ENCODE results near the gene FOXP1. TPM values are rescaled to one million over a fixed set of nuclear protein-coding genes. Genes with fewer than 3 reads are reported as not detected.

Gene FOXP1
- total and polyA plus RNA-seq, 4 donors = 15.2 to 263 (median 110) TPM

DNA sequence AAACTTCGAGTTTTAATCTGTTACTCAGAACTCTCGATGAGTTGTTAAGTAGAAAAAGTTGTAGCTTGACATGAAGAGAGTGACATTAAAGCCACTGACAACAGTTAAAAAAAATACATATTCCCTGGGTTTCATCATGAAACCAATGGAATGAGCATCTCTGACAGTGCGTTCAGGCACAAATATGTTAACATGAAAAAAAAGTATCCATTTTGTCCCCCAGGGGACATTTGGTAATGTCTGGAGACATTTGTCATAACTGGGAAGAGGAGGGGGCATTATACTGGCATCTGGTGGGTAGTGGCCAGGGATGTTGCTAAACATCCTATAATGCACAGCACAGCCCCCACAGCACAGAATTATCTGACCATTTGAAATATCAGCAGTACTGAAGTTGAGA, 14.8 kb upstream of the FOXP1 start:
- Histone ChIP-seq H3K36me3 (ENCODE audit: control insufficient read depth in 1 of 2, insufficient read depth in 2 of 2, low read length in 1 of 2) (no peaks in the 10 kb centered on the region), H3K9me3 (ENCODE audit: control insufficient read depth, low read length) (no peaks in the 10 kb centered on the region), H3K27me3 (ENCODE audit: control insufficient read depth in 1 of 2, insufficient read depth in 2 of 2, low read length in 1 of 2) (no peaks in the 10 kb centered on the region), H3K4me1 (ENCODE audit: control insufficient read depth in 1 of 2, insufficient read depth in 2 of 2, low read length in 2 of 2) (no peaks in the 10 kb centered on the region), H3K4me3 (ENCODE audit: low read length in 2 of 2) (no peak overlapping the region), H3K27ac (ENCODE audit: low read depth in 1 of 2, low read length in 2 of 2) (no peak overlapping the region)
- intact Hi-C loops (cut with DNase I) = no loop called here
- 82 to 90% methylated on average over 3 of the region's 3 CpGs for WGBS, 2 donors
- no peak for DNase-seq
- ATAC-seq (ENCODE audit: low FRiP score) = no peak

GRCh38 chr3:71597286-71597685, 13.8 kb upstream of the FOXP1 start:
- intact Hi-C loops (cut with DNase I) = no loop called here
- no peaks in the 10 kb centered on the region for H3K36me3 ChIP-seq (ENCODE audit: control insufficient read depth in 1 of 2, insufficient read depth in 2 of 2, low read length in 1 of 2)
- no peak overlapping the region for H3K27ac ChIP-seq (ENCODE audit: low read depth in 1 of 2, low read length in 2 of 2)
- DNase-seq (no peak), ATAC-seq (ENCODE audit: low FRiP score) (no peak)
- H3K27me3 ChIP-seq (ENCODE audit: control insufficient read depth in 1 of 2, insufficient read depth in 2 of 2, low read length in 1 of 2) = no peaks in the 10 kb centered on the region
- H3K4me1 ChIP-seq (ENCODE audit: control insufficient read depth in 1 of 2, insufficient read depth in 2 of 2, low read length in 2 of 2) = no peaks in the 10 kb centered on the region
- no peak overlapping the region for H3K4me3 ChIP-seq (ENCODE audit: low read length in 2 of 2)
- 97 to 100% methylated on average over 1 of the region's 1 CpG for WGBS, 2 donors
- H3K9me3 ChIP-seq (ENCODE audit: control insufficient read depth, low read length) = no peaks in the 10 kb centered on the region

DNA sequence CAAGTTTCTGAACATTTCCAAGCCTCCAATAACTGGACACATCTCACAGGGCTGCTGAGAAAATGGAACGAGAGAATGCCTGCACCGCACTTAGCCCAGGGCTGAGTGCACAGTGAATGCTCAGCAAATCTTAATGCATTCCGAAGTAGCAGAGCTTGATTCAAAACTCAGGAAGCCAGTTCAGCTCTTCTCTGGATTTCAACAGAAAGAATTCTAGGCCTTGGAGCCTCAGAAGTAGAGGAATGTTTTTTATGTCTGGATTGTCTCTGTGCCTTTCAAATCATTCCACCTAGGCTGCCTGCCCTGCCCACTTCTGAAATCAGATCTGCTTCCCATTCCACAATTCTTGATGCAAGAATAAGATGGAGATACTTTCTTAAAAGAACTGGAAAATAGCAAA, 9.6 kb upstream of the FOXP1 start:
- no peaks in the 10 kb centered on the region for H3K9me3 ChIP-seq (ENCODE audit: control insufficient read depth, low read length)
- intact Hi-C loops (cut with DNase I) = no loop called here
- DNase-seq (no peak), ATAC-seq (ENCODE audit: low FRiP score) (no peak)
- H3K4me3 ChIP-seq (ENCODE audit: low read length in 2 of 2) = no peak overlapping the region
- no peak overlapping the region for H3K27ac ChIP-seq (ENCODE audit: low read depth in 1 of 2, low read length in 2 of 2)
- WGBS, 2 donors = 90 to 94% methylated on average over 3 of the region's 3 CpGs
- no peaks in the 10 kb centered on the region for H3K4me1 ChIP-seq (ENCODE audit: control insufficient read depth in 1 of 2, insufficient read depth in 2 of 2, low read length in 2 of 2)
- no peaks in the 10 kb centered on the region for H3K27me3 ChIP-seq (ENCODE audit: control insufficient read depth in 1 of 2, insufficient read depth in 2 of 2, low read length in 1 of 2)
- no peaks in the 10 kb centered on the region for H3K36me3 ChIP-seq (ENCODE audit: control insufficient read depth in 1 of 2, insufficient read depth in 2 of 2, low read length in 1 of 2)

- Histone ChIP-seq H3K36me3 (ENCODE audit: control insufficient read depth in 1 of 2, insufficient read depth in 2 of 2, low read length in 1 of 2) (no peaks in the 10 kb centered on the region), H3K4me1 (ENCODE audit: control insufficient read depth in 1 of 2, insufficient read depth in 2 of 2, low read length in 2 of 2) (no peaks in the 10 kb centered on the region), H3K27me3 (ENCODE audit: control insufficient read depth in 1 of 2, insufficient read depth in 2 of 2, low read length in 1 of 2) (no peaks in the 10 kb centered on the region), H3K4me3 (ENCODE audit: low read length in 2 of 2) (no peak overlapping the region), H3K9me3 (ENCODE audit: control insufficient read depth, low read length) (no peaks in the 10 kb centered on the region), H3K27ac (ENCODE audit: low read depth in 1 of 2, low read length in 2 of 2) (no peak overlapping the region)
- no peak for ATAC-seq (ENCODE audit: low FRiP score)
- 94 to 98% methylated on average over 2 of the region's 2 CpGs for WGBS, 2 donors
- intact Hi-C loops (cut with DNase I) = no loop called here
- no peak for DNase-seq
These were observed 7.6 kb upstream of the FOXP1 start for GRCh38 chr3:71591101-71591500.

DNA sequence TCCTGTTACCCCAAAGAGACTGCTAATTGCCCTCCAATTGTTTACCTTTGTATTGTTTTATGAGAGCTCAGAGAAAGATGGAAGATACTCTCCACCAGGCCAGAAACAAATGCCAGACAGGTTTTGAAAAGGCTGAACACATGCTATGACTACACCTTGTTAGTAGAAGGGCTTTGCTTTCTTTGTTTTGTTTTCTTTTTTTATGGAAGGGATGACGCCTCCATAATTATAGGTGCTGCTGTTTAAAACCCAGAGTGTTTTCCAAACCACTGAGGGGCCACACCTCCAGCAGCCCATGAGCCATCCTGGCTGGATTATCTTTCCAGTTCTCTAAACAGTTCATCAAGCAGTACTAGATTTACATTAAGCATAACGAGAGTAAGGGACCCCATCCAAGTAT, 5.6 kb upstream of the FOXP1 start:
- Histone ChIP-seq H3K4me1 (ENCODE audit: control insufficient read depth in 1 of 2, insufficient read depth in 2 of 2, low read length in 2 of 2) (no peaks in the 10 kb centered on the region), H3K36me3 (ENCODE audit: control insufficient read depth in 1 of 2, insufficient read depth in 2 of 2, low read length in 1 of 2) (no peaks in the 10 kb centered on the region), H3K27ac (ENCODE audit: low read depth in 1 of 2, low read length in 2 of 2) (no peak overlapping the region), H3K27me3 (ENCODE audit: control insufficient read depth in 1 of 2, insufficient read depth in 2 of 2, low read length in 1 of 2) (no peaks in the 10 kb centered on the region), H3K4me3 (ENCODE audit: low read length in 2 of 2) (no peak overlapping the region), H3K9me3 (ENCODE audit: control insufficient read depth, low read length) (no peaks in the 10 kb centered on the region)
- ATAC-seq (ENCODE audit: low FRiP score) = no peak
- intact Hi-C loops (cut with DNase I) = loop anchor here (5.0 to 10.0 kb wide), 9 partner anchors 63 to 1054 kb away; no protein-coding TSS in a partner anchor
- DNase-seq = no peak
- 80 to 87% methylated on average over 2 of the region's 2 CpGs for WGBS, 2 donors

- no peak for ATAC-seq (ENCODE audit: low FRiP score)
- 44 to 52% methylated on average over 3 of the region's 3 CpGs for WGBS, 2 donors
- Histone ChIP-seq H3K4me3 (ENCODE audit: low read length in 2 of 2) (no peak overlapping the region), H3K4me1 (ENCODE audit: control insufficient read depth in 1 of 2, insufficient read depth in 2 of 2, low read length in 2 of 2) (no peaks in the 10 kb centered on the region), H3K27me3 (ENCODE audit: control insufficient read depth in 1 of 2, insufficient read depth in 2 of 2, low read length in 1 of 2) (no peaks in the 10 kb centered on the region), H3K9me3 (ENCODE audit: control insufficient read depth, low read length) (no peaks in the 10 kb centered on the region), H3K27ac (ENCODE audit: low read depth in 1 of 2, low read length in 2 of 2) (no peak overlapping the region), H3K36me3 (ENCODE audit: control insufficient read depth in 1 of 2, insufficient read depth in 2 of 2, low read length in 1 of 2) (no peaks in the 10 kb centered on the region)
- no peak for DNase-seq
- intact Hi-C loops (cut with DNase I) = loop anchor here (5.0 to 10.0 kb wide), 9 partner anchors 64 to 1053 kb away; no protein-coding TSS in a partner anchor
These were observed 4.4 kb upstream of the FOXP1 start for GRCh38 chr3:71587958-71588357.

DNA sequence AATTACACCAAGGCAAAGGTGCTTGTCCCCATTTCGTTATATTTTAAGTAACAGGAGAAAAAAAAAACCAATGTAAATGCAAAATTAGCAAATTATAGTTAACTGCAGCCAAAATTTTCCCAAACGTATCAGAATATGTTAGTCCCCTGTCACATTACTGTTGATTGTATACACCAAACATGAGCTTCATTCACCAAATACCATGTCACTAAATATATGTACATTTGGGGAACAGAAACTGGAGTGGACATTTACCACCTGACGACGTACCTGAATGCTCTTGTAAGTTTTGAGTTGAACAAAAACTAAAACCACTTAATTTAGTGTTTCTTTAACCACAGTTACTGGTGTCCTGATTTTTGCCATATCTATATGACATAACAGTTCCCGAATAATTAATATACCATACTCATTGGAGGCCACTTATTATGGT, 3.3 kb upstream of the FOXP1 start:
- 36% methylated on average over 5 of the region's 5 CpGs for WGBS, 2 donors
- no peak for DNase-seq
- no peaks in the 10 kb centered on the region for H3K4me1 ChIP-seq (ENCODE audit: control insufficient read depth in 1 of 2, insufficient read depth in 2 of 2, low read length in 2 of 2)
- H3K4me3 ChIP-seq (ENCODE audit: low read length in 2 of 2) = no peak overlapping the region
- no peaks in the 10 kb centered on the region for H3K36me3 ChIP-seq (ENCODE audit: control insufficient read depth in 1 of 2, insufficient read depth in 2 of 2, low read length in 1 of 2)
- H3K27ac ChIP-seq (ENCODE audit: low read depth in 1 of 2, low read length in 2 of 2) = no peak overlapping the region
- no peaks in the 10 kb centered on the region for H3K27me3 ChIP-seq (ENCODE audit: control insufficient read depth in 1 of 2, insufficient read depth in 2 of 2, low read length in 1 of 2)
- no peak for ATAC-seq (ENCODE audit: low FRiP score)
- intact Hi-C loops (cut with DNase I) = loop anchor here (5.0 to 10.0 kb wide), 9 partner anchors 65 to 1052 kb away; no protein-coding TSS in a partner anchor
- H3K9me3 ChIP-seq (ENCODE audit: control insufficient read depth, low read length) = no peaks in the 10 kb centered on the region

- H3K27me3 ChIP-seq (ENCODE audit: control insufficient read depth in 1 of 2, insufficient read depth in 2 of 2, low read length in 1 of 2) = no peaks in the 10 kb centered on the region
- DNase-seq (no peak), ATAC-seq (ENCODE audit: low FRiP score) (no peak)
- no peak overlapping the region for H3K4me3 ChIP-seq (ENCODE audit: low read length in 2 of 2)
- 19 to 20% methylated on average over 7 of the region's 7 CpGs for WGBS, 2 donors
- H3K9me3 ChIP-seq (ENCODE audit: control insufficient read depth, low read length) = no peaks in the 10 kb centered on the region
- no peaks in the 10 kb centered on the region for H3K4me1 ChIP-seq (ENCODE audit: control insufficient read depth in 1 of 2, insufficient read depth in 2 of 2, low read length in 2 of 2)
- H3K36me3 ChIP-seq (ENCODE audit: control insufficient read depth in 1 of 2, insufficient read depth in 2 of 2, low read length in 1 of 2) = no peaks in the 10 kb centered on the region
- H3K27ac ChIP-seq (ENCODE audit: low read depth in 1 of 2, low read length in 2 of 2) = peak overlapping the region in 1 of 2 donors; percentile 32
- intact Hi-C loops (cut with DNase I) = loop anchor here (5.0 to 10.0 kb wide), 9 partner anchors 66 to 1051 kb away; no protein-coding TSS in a partner anchor
These were observed 2.6 kb upstream of the FOXP1 start for GRCh38 chr3:71585887-71586809.

- Histone ChIP-seq H3K4me1 (ENCODE audit: control insufficient read depth in 1 of 2, insufficient read depth in 2 of 2, low read length in 2 of 2) (no peaks in the 10 kb centered on the region), H3K36me3 (ENCODE audit: control insufficient read depth in 1 of 2, insufficient read depth in 2 of 2, low read length in 1 of 2) (no peaks in the 10 kb centered on the region), H3K27ac (ENCODE audit: low read depth in 1 of 2, low read length in 2 of 2) (no peak overlapping the region), H3K9me3 (ENCODE audit: control insufficient read depth, low read length) (no peaks in the 10 kb centered on the region), H3K4me3 (ENCODE audit: low read length in 2 of 2) (peak overlapping the region in 1 of 2 donors; percentile 67), H3K27me3 (ENCODE audit: control insufficient read depth in 1 of 2, insufficient read depth in 2 of 2, low read length in 1 of 2) (no peaks in the 10 kb centered on the region)
- WGBS, 2 donors = 34 to 35% methylated on average over 5 of the region's 5 CpGs
- ATAC-seq (ENCODE audit: low FRiP score) = no peak
- intact Hi-C loops (cut with DNase I) = loop anchor here (5.0 to 10.0 kb wide), 9 partner anchors 67 to 1050 kb away; no protein-coding TSS in a partner anchor
- DNase-seq = no peak
These were observed 1.6 kb upstream of the FOXP1 start for GRCh38 chr3:71585131-71585530.
